Hepatic stellate cell (primary cell): Measurements from ENCODE around the gene SLC4A1AP.
"Not testable (repeated sequence)": the region's sequence is repeated elsewhere in the genome, so short reads cannot be mapped to it uniquely, and the experiment has no call there.

ENCODE experiments used
- DNase-seq: peaks from one replicate; pipeline ENCODE4 v3.0.0; 2011; ENCODE audit warnings: low spot score

The SLC4A1AP gene

GRCh38 chr2:27652790-27653189 is 10.9 kb upstream of the SLC4A1AP start:
- DNase-seq = no peak

- no peak for DNase-seq
These were observed 10.3 kb upstream of the SLC4A1AP start for GRCh38 chr2:27653397-27653796.

- DNase-seq = no peak
These were observed 8.3 kb upstream of the SLC4A1AP start for GRCh38 chr2:27655155-27655951.

GRCh38 chr2:27661371-27661770 is 2.3 kb upstream of the SLC4A1AP start:
- DNase-seq = no peak

GRCh38 chr2:27664154-27664574 is 475 bp downstream of the SLC4A1AP start:
- DNase-seq = peak; percentile 14

- no peak for DNase-seq
These were observed 1.1 kb downstream of the SLC4A1AP start for GRCh38 chr2:27664622-27665363.

GRCh38 chr2:27667446-27667845 is 3.8 kb downstream of the SLC4A1AP start:
- DNase-seq = no peak

- DNase-seq = no peak
These were observed 7.5 kb downstream of the SLC4A1AP start for GRCh38 chr2:27671235-27671634.

- DNase-seq = no peak
These were observed 9.2 kb downstream of the SLC4A1AP start for GRCh38 chr2:27672723-27673486.

GRCh38 chr2:27680571-27680970 is 16.9 kb downstream of the SLC4A1AP start:
- DNase-seq = no peak

GRCh38 chr2:27681841-27682240 is 18.2 kb downstream of the SLC4A1AP start:
- DNase-seq = no peak

GRCh38 chr2:27682334-27682771 is 18.7 kb downstream of the SLC4A1AP start:
- peak; percentile 64 for DNase-seq

GRCh38 chr2:27683390-27684071 is 19.8 kb downstream of the SLC4A1AP start:
- DNase-seq = peak; percentile 27

- DNase-seq = not testable (repeated sequence)
These were observed 21.3 kb downstream of the SLC4A1AP start for GRCh38 chr2:27685006-27685405.

- no peak for DNase-seq
These were observed 21.9 kb downstream of the SLC4A1AP start for GRCh38 chr2:27685577-27685976.

GRCh38 chr2:27687232-27687631 is 23.5 kb downstream of the SLC4A1AP start:
- DNase-seq = no peak

- DNase-seq = no peak
These were observed 25.7 kb downstream of the SLC4A1AP start for GRCh38 chr2:27689424-27689823.

- DNase-seq = no peak
These were observed 26.4 kb downstream of the SLC4A1AP start for GRCh38 chr2:27690052-27690451.

GRCh38 chr2:27697660-27698059 is 34.0 kb downstream of the SLC4A1AP start:
- no peak for DNase-seq

- DNase-seq = no peak
These were observed 38.0 kb downstream of the SLC4A1AP start for GRCh38 chr2:27701676-27702075.

GRCh38 chr2:27702302-27702701 is 38.6 kb downstream of the SLC4A1AP start:
- no peak for DNase-seq
